Measurements from ENCODE around the gene CALCB.

GRCh38 chr11:15075162-15075526 lies 1.8 kb downstream of the CALCB start:
- TF ChIP-seq POLR2A (IDR thresholded peaks at IDR 0.05) = no peak
- TF ChIP-seq CTCF (IDR thresholded peaks at IDR 0.05) = peak in 1 of 12 donors; percentile 1
